ENCODE results near the gene CEACAM5. TPM values are rescaled to one million over a fixed set of nuclear protein-coding genes. Genes with fewer than 3 reads are reported as not detected.

The CEACAM5 gene
- total RNA-seq, 1 experiment from 2014 or later, result 0.46 TPM

DNA sequence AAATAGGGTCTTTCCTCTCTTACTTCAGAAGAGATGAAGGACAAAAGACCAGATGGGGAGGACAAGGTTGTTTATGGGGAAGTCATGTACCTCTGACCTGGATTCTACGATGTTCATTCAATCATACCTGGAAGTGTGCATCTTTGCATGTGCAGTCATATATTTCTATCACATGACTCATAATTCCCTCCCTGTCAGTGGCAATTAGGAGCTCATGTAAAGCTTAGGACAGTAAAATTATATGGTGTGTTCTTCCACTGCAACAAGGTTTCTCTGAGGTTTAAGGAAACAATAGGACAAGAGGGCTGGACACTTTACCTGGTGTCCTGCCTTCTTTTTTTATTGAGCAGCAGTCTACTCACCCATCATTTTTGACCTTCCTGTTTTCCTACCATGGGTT lies 40.1 kb upstream of the CEACAM5 start:
- POLR2A ChIA-PET, result no interaction called here
- H3K4me3 Mint-ChIP-seq, result no peak overlapping the region
- CTCF ChIA-PET, result no interaction called here
- no peak overlapping the region for H3K27ac Mint-ChIP-seq
- H3K27me3 Mint-ChIP-seq (ENCODE audit: low read depth), result peaks cover 60% of the 10 kb centered on the region
- H3K36me3 Mint-ChIP-seq, result peaks cover 7% of the 10 kb centered on the region
- peaks cover 55% of the 10 kb centered on the region for H3K9me3 Mint-ChIP-seq
- no peaks in the 10 kb centered on the region for H3K4me1 Mint-ChIP-seq
- DNase-seq (ENCODE audit: low spot score) (no peak), ATAC-seq (no peak)
- no peak for TF ChIP-seq ZNF671 (CRISPR knock-in tag; IDR thresholded peaks at IDR 0.05)
- TF ChIP-seq TP53 (CRISPR knock-in tag; IDR thresholded peaks at IDR 0.05), result no peak
- TF ChIP-seq, protein P1, sequence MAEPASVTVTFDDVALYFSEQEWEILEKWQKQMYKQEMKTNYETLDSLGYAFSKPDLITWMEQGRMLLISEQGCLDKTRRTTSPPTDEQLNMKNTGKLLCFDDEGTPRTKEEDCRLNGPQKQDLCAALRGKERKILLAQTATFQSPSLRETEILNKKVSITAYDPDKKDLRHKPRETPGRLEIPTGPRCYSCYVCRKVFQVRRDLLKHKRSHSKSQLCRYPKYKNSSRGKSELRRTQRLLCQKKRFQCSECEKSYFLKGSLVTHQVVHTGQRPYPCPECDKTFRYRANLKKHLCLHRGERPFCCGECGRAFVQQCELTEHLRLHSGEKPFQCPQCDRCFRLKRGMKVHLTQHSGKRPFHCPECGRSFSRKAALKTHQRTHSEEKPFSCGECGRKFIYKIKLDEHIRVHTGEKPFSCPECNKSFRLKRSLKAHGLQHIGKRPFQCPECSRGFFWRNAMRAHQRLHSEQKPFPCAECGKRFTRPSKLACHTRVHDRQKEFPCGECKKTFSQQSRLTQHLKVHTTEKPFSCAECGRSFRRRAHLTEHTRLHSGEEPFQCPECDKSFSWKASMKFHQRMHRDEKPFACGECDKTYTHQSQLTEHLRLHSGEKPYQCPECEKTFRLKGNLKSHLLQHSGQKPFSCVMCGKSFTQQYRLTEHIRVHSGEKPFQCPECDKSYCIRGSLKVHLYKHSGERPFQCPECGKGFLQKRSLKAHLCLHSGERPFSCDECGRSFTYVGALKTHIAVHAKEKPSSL (CRISPR knock-in tag; conservative IDR thresholded peaks at IDR 0.05), result no peak
- TF ChIP-seq, protein P2, sequence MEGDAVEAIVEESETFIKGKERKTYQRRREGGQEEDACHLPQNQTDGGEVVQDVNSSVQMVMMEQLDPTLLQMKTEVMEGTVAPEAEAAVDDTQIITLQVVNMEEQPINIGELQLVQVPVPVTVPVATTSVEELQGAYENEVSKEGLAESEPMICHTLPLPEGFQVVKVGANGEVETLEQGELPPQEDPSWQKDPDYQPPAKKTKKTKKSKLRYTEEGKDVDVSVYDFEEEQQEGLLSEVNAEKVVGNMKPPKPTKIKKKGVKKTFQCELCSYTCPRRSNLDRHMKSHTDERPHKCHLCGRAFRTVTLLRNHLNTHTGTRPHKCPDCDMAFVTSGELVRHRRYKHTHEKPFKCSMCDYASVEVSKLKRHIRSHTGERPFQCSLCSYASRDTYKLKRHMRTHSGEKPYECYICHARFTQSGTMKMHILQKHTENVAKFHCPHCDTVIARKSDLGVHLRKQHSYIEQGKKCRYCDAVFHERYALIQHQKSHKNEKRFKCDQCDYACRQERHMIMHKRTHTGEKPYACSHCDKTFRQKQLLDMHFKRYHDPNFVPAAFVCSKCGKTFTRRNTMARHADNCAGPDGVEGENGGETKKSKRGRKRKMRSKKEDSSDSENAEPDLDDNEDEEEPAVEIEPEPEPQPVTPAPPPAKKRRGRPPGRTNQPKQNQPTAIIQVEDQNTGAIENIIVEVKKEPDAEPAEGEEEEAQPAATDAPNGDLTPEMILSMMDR (IDR thresholded peaks at IDR 0.05), result no peak
- TF ChIP-seq, protein P3, sequence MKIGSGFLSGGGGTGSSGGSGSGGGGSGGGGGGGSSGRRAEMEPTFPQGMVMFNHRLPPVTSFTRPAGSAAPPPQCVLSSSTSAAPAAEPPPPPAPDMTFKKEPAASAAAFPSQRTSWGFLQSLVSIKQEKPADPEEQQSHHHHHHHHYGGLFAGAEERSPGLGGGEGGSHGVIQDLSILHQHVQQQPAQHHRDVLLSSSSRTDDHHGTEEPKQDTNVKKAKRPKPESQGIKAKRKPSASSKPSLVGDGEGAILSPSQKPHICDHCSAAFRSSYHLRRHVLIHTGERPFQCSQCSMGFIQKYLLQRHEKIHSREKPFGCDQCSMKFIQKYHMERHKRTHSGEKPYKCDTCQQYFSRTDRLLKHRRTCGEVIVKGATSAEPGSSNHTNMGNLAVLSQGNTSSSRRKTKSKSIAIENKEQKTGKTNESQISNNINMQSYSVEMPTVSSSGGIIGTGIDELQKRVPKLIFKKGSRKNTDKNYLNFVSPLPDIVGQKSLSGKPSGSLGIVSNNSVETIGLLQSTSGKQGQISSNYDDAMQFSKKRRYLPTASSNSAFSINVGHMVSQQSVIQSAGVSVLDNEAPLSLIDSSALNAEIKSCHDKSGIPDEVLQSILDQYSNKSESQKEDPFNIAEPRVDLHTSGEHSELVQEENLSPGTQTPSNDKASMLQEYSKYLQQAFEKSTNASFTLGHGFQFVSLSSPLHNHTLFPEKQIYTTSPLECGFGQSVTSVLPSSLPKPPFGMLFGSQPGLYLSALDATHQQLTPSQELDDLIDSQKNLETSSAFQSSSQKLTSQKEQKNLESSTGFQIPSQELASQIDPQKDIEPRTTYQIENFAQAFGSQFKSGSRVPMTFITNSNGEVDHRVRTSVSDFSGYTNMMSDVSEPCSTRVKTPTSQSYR (CRISPR knock-in tag; IDR thresholded peaks at IDR 0.05), result no peak
- TF ChIP-seq, protein P4, sequence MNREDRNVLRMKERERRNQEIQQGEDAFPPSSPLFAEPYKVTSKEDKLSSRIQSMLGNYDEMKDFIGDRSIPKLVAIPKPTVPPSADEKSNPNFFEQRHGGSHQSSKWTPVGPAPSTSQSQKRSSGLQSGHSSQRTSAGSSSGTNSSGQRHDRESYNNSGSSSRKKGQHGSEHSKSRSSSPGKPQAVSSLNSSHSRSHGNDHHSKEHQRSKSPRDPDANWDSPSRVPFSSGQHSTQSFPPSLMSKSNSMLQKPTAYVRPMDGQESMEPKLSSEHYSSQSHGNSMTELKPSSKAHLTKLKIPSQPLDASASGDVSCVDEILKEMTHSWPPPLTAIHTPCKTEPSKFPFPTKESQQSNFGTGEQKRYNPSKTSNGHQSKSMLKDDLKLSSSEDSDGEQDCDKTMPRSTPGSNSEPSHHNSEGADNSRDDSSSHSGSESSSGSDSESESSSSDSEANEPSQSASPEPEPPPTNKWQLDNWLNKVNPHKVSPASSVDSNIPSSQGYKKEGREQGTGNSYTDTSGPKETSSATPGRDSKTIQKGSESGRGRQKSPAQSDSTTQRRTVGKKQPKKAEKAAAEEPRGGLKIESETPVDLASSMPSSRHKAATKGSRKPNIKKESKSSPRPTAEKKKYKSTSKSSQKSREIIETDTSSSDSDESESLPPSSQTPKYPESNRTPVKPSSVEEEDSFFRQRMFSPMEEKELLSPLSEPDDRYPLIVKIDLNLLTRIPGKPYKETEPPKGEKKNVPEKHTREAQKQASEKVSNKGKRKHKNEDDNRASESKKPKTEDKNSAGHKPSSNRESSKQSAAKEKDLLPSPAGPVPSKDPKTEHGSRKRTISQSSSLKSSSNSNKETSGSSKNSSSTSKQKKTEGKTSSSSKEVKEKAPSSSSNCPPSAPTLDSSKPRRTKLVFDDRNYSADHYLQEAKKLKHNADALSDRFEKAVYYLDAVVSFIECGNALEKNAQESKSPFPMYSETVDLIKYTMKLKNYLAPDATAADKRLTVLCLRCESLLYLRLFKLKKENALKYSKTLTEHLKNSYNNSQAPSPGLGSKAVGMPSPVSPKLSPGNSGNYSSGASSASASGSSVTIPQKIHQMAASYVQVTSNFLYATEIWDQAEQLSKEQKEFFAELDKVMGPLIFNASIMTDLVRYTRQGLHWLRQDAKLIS (CRISPR knock-in tag; IDR thresholded peaks at IDR 0.05; ENCODE audit: borderline replicate concordance), result no peak
- TF ChIP-seq ZNF317 (CRISPR knock-in tag; IDR thresholded peaks at IDR 0.05; ENCODE audit: borderline replicate concordance, low read depth), result no peak
- no peak for TF ChIP-seq ZNF121 (CRISPR knock-in tag; IDR thresholded peaks at IDR 0.05)
- no peak for TF ChIP-seq NFATC4 (CRISPR knock-in tag; IDR thresholded peaks at IDR 0.05)
- TF ChIP-seq, protein P5, sequence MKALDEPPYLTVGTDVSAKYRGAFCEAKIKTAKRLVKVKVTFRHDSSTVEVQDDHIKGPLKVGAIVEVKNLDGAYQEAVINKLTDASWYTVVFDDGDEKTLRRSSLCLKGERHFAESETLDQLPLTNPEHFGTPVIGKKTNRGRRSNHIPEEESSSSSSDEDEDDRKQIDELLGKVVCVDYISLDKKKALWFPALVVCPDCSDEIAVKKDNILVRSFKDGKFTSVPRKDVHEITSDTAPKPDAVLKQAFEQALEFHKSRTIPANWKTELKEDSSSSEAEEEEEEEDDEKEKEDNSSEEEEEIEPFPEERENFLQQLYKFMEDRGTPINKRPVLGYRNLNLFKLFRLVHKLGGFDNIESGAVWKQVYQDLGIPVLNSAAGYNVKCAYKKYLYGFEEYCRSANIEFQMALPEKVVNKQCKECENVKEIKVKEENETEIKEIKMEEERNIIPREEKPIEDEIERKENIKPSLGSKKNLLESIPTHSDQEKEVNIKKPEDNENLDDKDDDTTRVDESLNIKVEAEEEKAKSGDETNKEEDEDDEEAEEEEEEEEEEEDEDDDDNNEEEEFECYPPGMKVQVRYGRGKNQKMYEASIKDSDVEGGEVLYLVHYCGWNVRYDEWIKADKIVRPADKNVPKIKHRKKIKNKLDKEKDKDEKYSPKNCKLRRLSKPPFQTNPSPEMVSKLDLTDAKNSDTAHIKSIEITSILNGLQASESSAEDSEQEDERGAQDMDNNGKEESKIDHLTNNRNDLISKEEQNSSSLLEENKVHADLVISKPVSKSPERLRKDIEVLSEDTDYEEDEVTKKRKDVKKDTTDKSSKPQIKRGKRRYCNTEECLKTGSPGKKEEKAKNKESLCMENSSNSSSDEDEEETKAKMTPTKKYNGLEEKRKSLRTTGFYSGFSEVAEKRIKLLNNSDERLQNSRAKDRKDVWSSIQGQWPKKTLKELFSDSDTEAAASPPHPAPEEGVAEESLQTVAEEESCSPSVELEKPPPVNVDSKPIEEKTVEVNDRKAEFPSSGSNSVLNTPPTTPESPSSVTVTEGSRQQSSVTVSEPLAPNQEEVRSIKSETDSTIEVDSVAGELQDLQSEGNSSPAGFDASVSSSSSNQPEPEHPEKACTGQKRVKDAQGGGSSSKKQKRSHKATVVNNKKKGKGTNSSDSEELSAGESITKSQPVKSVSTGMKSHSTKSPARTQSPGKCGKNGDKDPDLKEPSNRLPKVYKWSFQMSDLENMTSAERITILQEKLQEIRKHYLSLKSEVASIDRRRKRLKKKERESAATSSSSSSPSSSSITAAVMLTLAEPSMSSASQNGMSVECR (CRISPR knock-in tag; IDR thresholded peaks at IDR 0.05; ENCODE audit: borderline replicate concordance), result no peak
- no peak for TF ChIP-seq ZNF396 (CRISPR knock-in tag; IDR thresholded peaks at IDR 0.05; ENCODE audit: borderline replicate concordance)
- TF ChIP-seq CBFB (CRISPR knock-in tag; IDR thresholded peaks at IDR 0.05; ENCODE audit: low read depth), result no peak
- TF ChIP-seq SMAD4 (CRISPR knock-in tag; IDR thresholded peaks at IDR 0.05), result no peak
- no peak for TF ChIP-seq FOXP1 (CRISPR knock-in tag; IDR thresholded peaks at IDR 0.05; ENCODE audit: borderline replicate concordance)
- TF ChIP-seq, protein P6, sequence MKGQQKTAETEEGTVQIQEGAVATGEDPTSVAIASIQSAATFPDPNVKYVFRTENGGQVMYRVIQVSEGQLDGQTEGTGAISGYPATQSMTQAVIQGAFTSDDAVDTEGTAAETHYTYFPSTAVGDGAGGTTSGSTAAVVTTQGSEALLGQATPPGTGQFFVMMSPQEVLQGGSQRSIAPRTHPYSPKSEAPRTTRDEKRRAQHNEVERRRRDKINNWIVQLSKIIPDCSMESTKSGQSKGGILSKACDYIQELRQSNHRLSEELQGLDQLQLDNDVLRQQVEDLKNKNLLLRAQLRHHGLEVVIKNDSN (CRISPR knock-in tag; IDR thresholded peaks at IDR 0.05), result no peak
- no peak for TF ChIP-seq NFE2L1 (CRISPR knock-in tag; IDR thresholded peaks at IDR 0.05)
- no peak for TF ChIP-seq TEAD4 (CRISPR knock-in tag; IDR thresholded peaks at IDR 0.05)
- TF ChIP-seq, protein P7, sequence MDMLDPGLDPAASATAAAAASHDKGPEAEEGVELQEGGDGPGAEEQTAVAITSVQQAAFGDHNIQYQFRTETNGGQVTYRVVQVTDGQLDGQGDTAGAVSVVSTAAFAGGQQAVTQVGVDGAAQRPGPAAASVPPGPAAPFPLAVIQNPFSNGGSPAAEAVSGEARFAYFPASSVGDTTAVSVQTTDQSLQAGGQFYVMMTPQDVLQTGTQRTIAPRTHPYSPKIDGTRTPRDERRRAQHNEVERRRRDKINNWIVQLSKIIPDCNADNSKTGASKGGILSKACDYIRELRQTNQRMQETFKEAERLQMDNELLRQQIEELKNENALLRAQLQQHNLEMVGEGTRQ (CRISPR knock-in tag; IDR thresholded peaks at IDR 0.05), result no peak

All from WTC11 (cell line).